ENCODE measurements around the gene SDK1. TPM values are rescaled to one million over a fixed set of nuclear protein-coding genes. Genes with fewer than 3 reads are reported as not detected.

The SDK1 gene
- total RNA-seq, 2 experiments from 2014 or later: 0.20 to 0.25 TPM

- ATAC-seq (ENCODE audit: low read depth) (no peak), DNase-seq (no peak)
- POLR2A ChIA-PET: no interaction called here
- H3K27ac Mint-ChIP-seq: no peak overlapping the region
- no peaks in the 10 kb centered on the region for H3K27me3 Mint-ChIP-seq
- H3K4me3 Mint-ChIP-seq: no peak overlapping the region
- no peaks in the 10 kb centered on the region for H3K4me1 Mint-ChIP-seq
- H3K9me3 Mint-ChIP-seq: no peaks in the 10 kb centered on the region
- H3K36me3 Mint-ChIP-seq: no peaks in the 10 kb centered on the region
Observed at GRCh38 chr7:4200546-4201094, 899.6 kb downstream of the SDK1 start.

DNA sequence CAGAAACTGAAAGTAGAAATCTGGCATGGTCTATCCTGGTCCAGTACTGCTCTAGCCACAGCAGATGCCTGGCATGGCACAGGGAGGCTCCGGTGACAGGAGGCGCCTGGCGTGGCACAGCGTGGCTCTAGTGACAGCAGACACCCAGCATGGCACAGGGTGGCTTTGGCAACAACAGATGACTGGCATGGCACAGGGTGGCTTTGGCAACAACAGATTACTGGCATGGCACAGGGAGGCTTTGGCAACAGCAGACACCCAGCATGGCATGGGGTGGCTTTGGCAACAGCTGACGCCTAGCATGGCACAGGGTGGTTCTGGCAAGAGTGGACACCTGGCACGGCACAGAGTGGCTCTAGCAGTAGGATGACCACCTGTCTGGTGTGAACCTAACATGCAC, 900.5 kb downstream of the SDK1 start:
- Mint-ChIP-seq H3K27me3 (no peaks in the 10 kb centered on the region), H3K4me3 (no peak overlapping the region)

GRCh38 chr7:4202154-4202736, 901.2 kb downstream of the SDK1 start:
- POLR2A ChIA-PET: no interaction called here

More for the DNA sequence above, 900.5 kb downstream of the SDK1 start:
- no peaks in the 10 kb centered on the region for H3K4me1 Mint-ChIP-seq
- DNase-seq (no peak), ATAC-seq (ENCODE audit: low read depth) (no peak)
- no peak overlapping the region for H3K27ac Mint-ChIP-seq
- H3K9me3 Mint-ChIP-seq: no peaks in the 10 kb centered on the region
- H3K36me3 Mint-ChIP-seq: no peaks in the 10 kb centered on the region
- POLR2A ChIA-PET: no interaction called here

DNA sequence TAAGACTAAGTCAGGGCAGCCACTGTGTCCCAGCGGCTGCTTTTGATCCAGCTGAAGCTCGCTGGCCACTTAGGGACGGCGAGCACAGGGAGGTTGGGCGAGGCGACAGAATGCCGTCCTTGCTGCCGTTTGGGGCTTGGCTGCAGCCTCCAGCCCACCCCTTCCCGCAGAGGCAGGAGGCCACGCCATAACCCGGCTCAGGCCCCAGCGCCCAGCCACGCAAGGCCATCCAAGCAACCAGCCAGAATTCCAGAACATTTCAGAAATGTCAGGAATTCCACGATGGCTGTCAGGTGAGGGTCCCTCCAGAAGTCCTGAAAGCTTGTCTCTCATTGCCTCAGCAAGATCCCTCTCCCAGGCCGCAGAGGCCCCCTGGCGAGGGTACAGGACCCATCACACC, 901.9 kb downstream of the SDK1 start:
- ATAC-seq (ENCODE audit: low read depth) (no peak), DNase-seq (no peak)
- Mint-ChIP-seq H3K27ac (no peak overlapping the region), H3K27me3 (no peaks in the 10 kb centered on the region), H3K4me3 (no peak overlapping the region), H3K9me3 (no peaks in the 10 kb centered on the region), H3K4me1 (no peaks in the 10 kb centered on the region), H3K36me3 (no peaks in the 10 kb centered on the region)
- POLR2A ChIA-PET: no interaction called here

More at GRCh38 chr7:4202154-4202736, 901.2 kb downstream of the SDK1 start:
- DNase-seq: no peak
- H3K27ac Mint-ChIP-seq: no peak overlapping the region
- no peak overlapping the region for H3K4me3 Mint-ChIP-seq
- H3K9me3 Mint-ChIP-seq: no peaks in the 10 kb centered on the region
- ATAC-seq (ENCODE audit: low read depth): no peak
- no peaks in the 10 kb centered on the region for H3K27me3 Mint-ChIP-seq
- no peaks in the 10 kb centered on the region for H3K4me1 Mint-ChIP-seq
- no peaks in the 10 kb centered on the region for H3K36me3 Mint-ChIP-seq

- no peak for DNase-seq
- Mint-ChIP-seq H3K4me1 (no peaks in the 10 kb centered on the region), H3K4me3 (no peak overlapping the region)
Observed at GRCh38 chr7:4203626-4204512, 902.8 kb downstream of the SDK1 start.

DNA sequence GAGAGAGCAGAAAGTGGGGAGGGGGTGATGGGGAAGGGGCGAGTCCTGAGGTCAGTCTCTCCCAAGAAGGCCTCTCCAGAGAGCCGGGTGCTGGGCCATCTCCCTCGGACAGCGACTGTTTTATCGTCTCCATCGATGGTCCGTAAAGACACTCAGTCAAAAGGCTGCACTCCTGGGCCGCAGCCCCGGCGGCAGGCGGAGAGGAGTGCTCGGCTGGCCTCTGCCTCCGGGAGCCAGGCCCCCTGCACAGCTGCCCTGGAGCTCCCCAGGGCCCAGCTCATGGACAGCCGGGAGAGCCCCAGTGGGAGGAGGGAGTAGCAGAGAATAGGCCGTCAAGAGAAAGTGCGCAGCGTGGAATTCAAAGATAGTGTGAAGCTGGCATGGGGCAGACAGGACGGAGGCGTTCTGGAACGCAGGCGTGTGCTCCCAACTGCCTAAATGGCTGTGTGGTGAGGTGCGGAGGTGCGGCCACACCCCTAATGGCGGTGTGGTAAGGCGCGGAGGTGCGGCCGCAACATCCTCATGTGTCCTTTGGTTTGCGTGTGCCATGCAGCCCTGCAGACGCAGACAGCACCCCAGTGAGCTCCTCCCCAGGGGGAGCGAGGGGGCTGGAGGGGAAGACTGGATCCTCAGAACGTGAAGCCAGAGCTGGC, 903.6 kb downstream of the SDK1 start:
- H3K4me3 Mint-ChIP-seq: no peak overlapping the region

More at GRCh38 chr7:4203626-4204512, 902.8 kb downstream of the SDK1 start:
- no peak for ATAC-seq (ENCODE audit: low read depth)
- Mint-ChIP-seq H3K36me3 (no peaks in the 10 kb centered on the region), H3K27ac (no peak overlapping the region), H3K9me3 (no peaks in the 10 kb centered on the region), H3K27me3 (no peaks in the 10 kb centered on the region)
- POLR2A ChIA-PET: no interaction called here

GRCh38 chr7:4205828-4206227, 904.8 kb downstream of the SDK1 start:
- Mint-ChIP-seq H3K4me3 (no peak overlapping the region), H3K36me3 (no peaks in the 10 kb centered on the region), H3K9me3 (no peaks in the 10 kb centered on the region), H3K4me1 (no peaks in the 10 kb centered on the region), H3K27ac (no peak overlapping the region), H3K27me3 (no peaks in the 10 kb centered on the region)
- ATAC-seq (ENCODE audit: low read depth) (no peak), DNase-seq (no peak)
- POLR2A ChIA-PET: no interaction called here

More for the DNA sequence above, 903.6 kb downstream of the SDK1 start:
- POLR2A ChIA-PET: no interaction called here
- ATAC-seq (ENCODE audit: low read depth): no peak
- Mint-ChIP-seq H3K27ac (no peak overlapping the region), H3K27me3 (no peaks in the 10 kb centered on the region), H3K4me1 (no peaks in the 10 kb centered on the region), H3K9me3 (no peaks in the 10 kb centered on the region), H3K36me3 (no peaks in the 10 kb centered on the region)
- DNase-seq: no peak

- H3K27me3 Mint-ChIP-seq: no peaks in the 10 kb centered on the region
- ATAC-seq (ENCODE audit: low read depth): no peak
- H3K4me1 Mint-ChIP-seq: no peaks in the 10 kb centered on the region
- no peaks in the 10 kb centered on the region for H3K36me3 Mint-ChIP-seq
- no peak overlapping the region for H3K4me3 Mint-ChIP-seq
- no peaks in the 10 kb centered on the region for H3K9me3 Mint-ChIP-seq
- DNase-seq: no peak
- POLR2A ChIA-PET: no interaction called here
- no peak overlapping the region for H3K27ac Mint-ChIP-seq
Observed at GRCh38 chr7:4207011-4207410, 906.0 kb downstream of the SDK1 start.

DNA sequence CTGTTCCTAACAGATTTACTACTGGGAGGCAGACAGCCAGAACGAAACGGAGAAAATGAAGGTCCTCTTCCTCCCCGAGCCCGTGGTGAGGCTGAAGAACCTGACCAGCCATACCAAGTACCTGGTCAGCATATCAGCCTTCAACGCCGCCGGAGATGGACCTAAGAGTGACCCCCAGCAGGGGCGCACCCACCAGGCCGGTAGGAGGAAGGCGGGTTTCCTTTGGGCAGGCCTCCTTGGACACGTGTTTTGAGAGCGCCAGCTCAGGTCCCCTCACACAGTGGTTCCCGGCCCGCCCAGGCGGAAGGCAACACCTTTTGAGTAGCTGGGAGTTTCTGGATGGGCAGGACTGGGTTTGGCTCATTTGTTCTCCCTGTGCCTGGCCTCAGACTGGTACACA, 907.0 kb downstream of the SDK1 start:
- Mint-ChIP-seq H3K27me3 (no peaks in the 10 kb centered on the region), H3K36me3 (no peaks in the 10 kb centered on the region), H3K27ac (no peak overlapping the region), H3K9me3 (no peaks in the 10 kb centered on the region), H3K4me1 (no peaks in the 10 kb centered on the region), H3K4me3 (no peak overlapping the region)
- no peak for ATAC-seq (ENCODE audit: low read depth)
- POLR2A ChIA-PET: no interaction called here
- no peak for DNase-seq

DNA sequence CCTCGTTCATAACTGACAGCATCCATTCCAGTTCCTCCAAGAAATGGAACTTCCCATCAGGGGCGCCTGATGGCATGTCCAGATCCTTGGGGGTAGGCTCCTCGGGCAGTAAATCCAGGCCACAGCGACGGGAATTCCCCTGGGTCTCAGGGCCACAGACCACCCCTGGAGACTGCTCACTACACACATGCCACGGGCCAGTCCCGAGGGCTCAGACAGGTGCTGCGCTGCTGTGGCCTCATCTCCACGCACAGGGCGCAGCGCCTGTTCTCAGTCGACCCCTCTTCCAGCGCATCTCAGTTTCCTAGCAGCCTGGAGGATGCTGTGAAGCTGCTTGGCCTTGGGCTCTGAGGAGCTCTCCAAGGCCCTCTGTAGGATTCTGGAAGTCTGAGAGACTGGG, 907.5 kb downstream of the SDK1 start:
- no peak for DNase-seq
- Mint-ChIP-seq H3K36me3 (no peaks in the 10 kb centered on the region), H3K27me3 (no peaks in the 10 kb centered on the region), H3K4me1 (no peaks in the 10 kb centered on the region), H3K9me3 (no peaks in the 10 kb centered on the region), H3K27ac (no peak overlapping the region), H3K4me3 (no peak overlapping the region)
- no peak for ATAC-seq (ENCODE audit: low read depth)
- POLR2A ChIA-PET: no interaction called here

- Mint-ChIP-seq H3K9me3 (no peaks in the 10 kb centered on the region), H3K36me3 (no peaks in the 10 kb centered on the region), H3K27me3 (no peaks in the 10 kb centered on the region), H3K4me3 (no peak overlapping the region), H3K27ac (no peak overlapping the region), H3K4me1 (no peaks in the 10 kb centered on the region)
- ATAC-seq (ENCODE audit: low read depth): no peak
- POLR2A ChIA-PET: no interaction called here
- DNase-seq: no peak
Observed at GRCh38 chr7:4209126-4209525, 908.1 kb downstream of the SDK1 start.

DNA sequence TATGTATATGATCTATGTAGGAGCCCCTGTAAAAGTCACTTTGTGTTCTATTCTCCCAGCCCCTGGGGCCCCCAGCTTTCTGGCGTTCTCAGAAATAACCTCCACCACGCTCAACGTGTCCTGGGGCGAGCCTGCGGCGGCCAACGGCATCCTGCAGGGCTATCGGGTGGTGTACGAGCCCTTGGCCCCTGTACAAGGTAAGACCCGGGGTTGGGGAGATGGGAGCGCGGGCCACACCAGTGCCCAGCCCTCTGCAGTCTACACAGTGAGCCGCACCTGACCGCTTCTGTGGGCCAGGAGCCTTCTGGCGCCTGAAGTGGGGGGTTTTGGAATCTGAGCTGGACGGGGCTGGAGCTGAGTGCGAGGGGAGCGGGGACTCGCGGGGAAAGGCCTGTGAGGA, 908.9 kb downstream of the SDK1 start:
- no peak overlapping the region for H3K4me3 Mint-ChIP-seq
- no peak for DNase-seq
- H3K9me3 Mint-ChIP-seq: no peaks in the 10 kb centered on the region
- H3K36me3 Mint-ChIP-seq: no peaks in the 10 kb centered on the region
- no peaks in the 10 kb centered on the region for H3K27me3 Mint-ChIP-seq
- POLR2A ChIA-PET: no interaction called here
- H3K27ac Mint-ChIP-seq: no peak overlapping the region
- no peaks in the 10 kb centered on the region for H3K4me1 Mint-ChIP-seq
- ATAC-seq (ENCODE audit: low read depth): no peak

- Mint-ChIP-seq H3K4me1 (no peaks in the 10 kb centered on the region), H3K27me3 (no peaks in the 10 kb centered on the region), H3K9me3 (no peaks in the 10 kb centered on the region), H3K4me3 (no peak overlapping the region), H3K27ac (no peak overlapping the region), H3K36me3 (no peaks in the 10 kb centered on the region)
- POLR2A ChIA-PET: no interaction called here
- DNase-seq (no peak), ATAC-seq (ENCODE audit: low read depth) (no peak)
Observed at GRCh38 chr7:4210821-4211220, 909.8 kb downstream of the SDK1 start.

- POLR2A ChIA-PET: no interaction called here
Observed at GRCh38 chr7:4211261-4211660, 910.2 kb downstream of the SDK1 start.

More at GRCh38 chr7:4211261-4211660, 910.2 kb downstream of the SDK1 start:
- Mint-ChIP-seq H3K27ac (no peak overlapping the region), H3K36me3 (no peaks in the 10 kb centered on the region), H3K4me1 (no peaks in the 10 kb centered on the region), H3K9me3 (no peaks in the 10 kb centered on the region), H3K4me3 (no peak overlapping the region), H3K27me3 (no peaks in the 10 kb centered on the region)
- ATAC-seq (ENCODE audit: low read depth) (no peak), DNase-seq (no peak)

Measured in activated naive CD8-positive, alpha-beta T cell treated with anti-CD3 and anti-CD28 coated beads, Interleukin-2, amount 10 ng/mL, durations not matched to agents 7 days and 5 days (primary cell).